H7 (cell line): ENCODE results near the gene DAP. TPM values are rescaled to one million over a fixed set of nuclear protein-coding genes. Genes with fewer than 3 reads are reported as not detected.
"Not testable (repeated sequence)": the region's sequence is repeated elsewhere in the genome, so short reads cannot be mapped to it uniquely, and the experiment has no call there.

Source experiments
- DNase-seq: peaks from one replicate; pipeline ENCODE4 v3.0.0; 2012
- H3K27me3 ChIP-seq: 2 replicates; pipeline ENCODE4 v1.6.0; 2011; ENCODE audit warnings: mild to moderate bottlenecking, low read length; ENCODE audit not compliant: control insufficient read depth, insufficient read depth
- H3K36me3 ChIP-seq: replicated peaks from 2 replicates; pipeline ENCODE4 v1.5.1; 2011; ENCODE audit warnings: low read length; ENCODE audit not compliant: control insufficient read depth, insufficient read depth
- H3K4me3 ChIP-seq: 2 replicates; pipeline ENCODE4 v1.5.1; 2011; ENCODE audit warnings: low read depth, mild to moderate bottlenecking, control low read depth, low read length, moderate library complexity; ENCODE audit not compliant: insufficient read depth
- total RNA-seq: library from RNA; depleted of rRNA; stranded (reverse); fragments of >200 nt; shearing (Covaris generic); gene quantifications from 2 replicates; pipeline ENCODE4 v1.2.3, GENCODE V29; 2014; rRNA removed

DAP gene
- total RNA-seq: 10.5 and 13.8 TPM in 2 replicates

GRCh38 chr5:10761185-10761932 lies at the start of gene DAP:
Gene DAP, minus strand, starts transcription at chr5:10761234. Its CDS starts 166 bp downstream, at chr5:10761068.
- Histone ChIP-seq H3K4me3 (peak within 1 kb of the TSS; percentile 72), H3K27me3 (no peaks in the 10 kb centered on the region), H3K36me3 (no peaks in the 10 kb centered on the region)
- DNase-seq: peak; percentile 96

GRCh38 chr5:10808347-10809226 lies 47.6 kb upstream of the DAP start:
- H3K27me3 ChIP-seq: no peaks in the 10 kb centered on the region
- no peak for DNase-seq
- no peaks in the 10 kb centered on the region for H3K36me3 ChIP-seq
- no peak overlapping the region for H3K4me3 ChIP-seq

GRCh38 chr5:10801931-10802666 lies 41.1 kb upstream of the DAP start:
- H3K36me3 ChIP-seq: no peaks in the 10 kb centered on the region

GRCh38 chr5:10800852-10801251 lies 39.8 kb upstream of the DAP start:
- no peak overlapping the region for H3K4me3 ChIP-seq
- no peaks in the 10 kb centered on the region for H3K27me3 ChIP-seq
- DNase-seq: no peak
- no peaks in the 10 kb centered on the region for H3K36me3 ChIP-seq

More at GRCh38 chr5:10801931-10802666, 41.1 kb upstream of the DAP start:
- H3K4me3 ChIP-seq: no peak overlapping the region
- no peaks in the 10 kb centered on the region for H3K27me3 ChIP-seq
- peak; percentile 53 for DNase-seq

GRCh38 chr5:10797261-10797660 lies 36.2 kb upstream of the DAP start:
- DNase-seq: no peak
- H3K36me3 ChIP-seq: no peaks in the 10 kb centered on the region
- H3K4me3 ChIP-seq: no peak overlapping the region
- no peaks in the 10 kb centered on the region for H3K27me3 ChIP-seq

- H3K4me3 ChIP-seq: no peak overlapping the region
- no peak for DNase-seq
- no peaks in the 10 kb centered on the region for H3K36me3 ChIP-seq
- no peaks in the 10 kb centered on the region for H3K27me3 ChIP-seq
These were observed 32.8 kb upstream of the DAP start for GRCh38 chr5:10793785-10794184.

- Histone ChIP-seq H3K4me3 (no peak overlapping the region), H3K27me3 (no peaks in the 10 kb centered on the region), H3K36me3 (no peaks in the 10 kb centered on the region)
- no peak for DNase-seq
These were observed 31.3 kb upstream of the DAP start for GRCh38 chr5:10792336-10792735.

- Histone ChIP-seq H3K27me3 (no peaks in the 10 kb centered on the region), H3K4me3 (no peak overlapping the region), H3K36me3 (no peaks in the 10 kb centered on the region)
- no peak for DNase-seq
These were observed 28.7 kb upstream of the DAP start for GRCh38 chr5:10789726-10790125.

GRCh38 chr5:10789021-10789420 lies 28.0 kb upstream of the DAP start:
- no peaks in the 10 kb centered on the region for H3K27me3 ChIP-seq
- H3K36me3 ChIP-seq: no peaks in the 10 kb centered on the region
- no peak overlapping the region for H3K4me3 ChIP-seq
- no peak for DNase-seq

- DNase-seq: no peak
- Histone ChIP-seq H3K36me3 (no peaks in the 10 kb centered on the region), H3K4me3 (no peak overlapping the region), H3K27me3 (no peaks in the 10 kb centered on the region)
These were observed 27.3 kb upstream of the DAP start for GRCh38 chr5:10788358-10788757.

- Histone ChIP-seq H3K27me3 (no peaks in the 10 kb centered on the region), H3K36me3 (no peaks in the 10 kb centered on the region), H3K4me3 (no peak overlapping the region)
- no peak for DNase-seq
These were observed 25.8 kb upstream of the DAP start for GRCh38 chr5:10786835-10787234.

GRCh38 chr5:10780208-10780607 lies 19.2 kb upstream of the DAP start:
- not testable (repeated sequence) for H3K4me3 ChIP-seq, H3K36me3 ChIP-seq, DNase-seq, H3K27me3 ChIP-seq

GRCh38 chr5:10779592-10779991 lies 18.6 kb upstream of the DAP start:
- Histone ChIP-seq H3K36me3 (no peaks in the 10 kb centered on the region), H3K4me3 (no peak overlapping the region), H3K27me3 (no peaks in the 10 kb centered on the region)
- DNase-seq: no peak

- DNase-seq: no peak
- H3K36me3 ChIP-seq: no peaks in the 10 kb centered on the region
- H3K4me3 ChIP-seq: no peak overlapping the region
These were observed 17.3 kb upstream of the DAP start for GRCh38 chr5:10778179-10778910.

More at GRCh38 chr5:10778179-10778910, 17.3 kb upstream of the DAP start:
- H3K27me3 ChIP-seq: no peaks in the 10 kb centered on the region
